ENCODE data around the gene STRIP2.
"Not testable (repeated sequence)": the region's sequence is repeated elsewhere in the genome, so short reads cannot be mapped to it uniquely, and the experiment has no call there.

The STRIP2 gene

DNA sequence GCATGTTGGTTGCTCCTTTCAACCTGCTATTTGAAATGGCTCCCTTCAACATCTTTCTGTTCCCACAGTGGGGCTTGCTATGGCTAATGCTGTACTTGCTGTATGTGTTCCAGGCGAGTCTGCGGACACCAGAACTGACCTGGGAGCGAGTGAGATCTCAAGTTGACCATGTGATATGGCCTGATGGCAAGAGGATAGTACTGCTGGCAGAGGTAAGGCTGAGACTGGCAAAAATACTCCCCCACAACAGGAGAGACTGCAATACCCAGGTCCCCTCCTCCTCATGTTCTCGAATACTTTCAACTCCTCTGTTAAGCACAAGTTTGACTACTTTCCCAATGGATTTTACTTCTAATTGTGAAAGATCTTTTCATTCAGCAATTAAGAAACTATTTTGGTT is 11.5 kb upstream of the STRIP2 start:
- no peak for DNase-seq

DNA sequence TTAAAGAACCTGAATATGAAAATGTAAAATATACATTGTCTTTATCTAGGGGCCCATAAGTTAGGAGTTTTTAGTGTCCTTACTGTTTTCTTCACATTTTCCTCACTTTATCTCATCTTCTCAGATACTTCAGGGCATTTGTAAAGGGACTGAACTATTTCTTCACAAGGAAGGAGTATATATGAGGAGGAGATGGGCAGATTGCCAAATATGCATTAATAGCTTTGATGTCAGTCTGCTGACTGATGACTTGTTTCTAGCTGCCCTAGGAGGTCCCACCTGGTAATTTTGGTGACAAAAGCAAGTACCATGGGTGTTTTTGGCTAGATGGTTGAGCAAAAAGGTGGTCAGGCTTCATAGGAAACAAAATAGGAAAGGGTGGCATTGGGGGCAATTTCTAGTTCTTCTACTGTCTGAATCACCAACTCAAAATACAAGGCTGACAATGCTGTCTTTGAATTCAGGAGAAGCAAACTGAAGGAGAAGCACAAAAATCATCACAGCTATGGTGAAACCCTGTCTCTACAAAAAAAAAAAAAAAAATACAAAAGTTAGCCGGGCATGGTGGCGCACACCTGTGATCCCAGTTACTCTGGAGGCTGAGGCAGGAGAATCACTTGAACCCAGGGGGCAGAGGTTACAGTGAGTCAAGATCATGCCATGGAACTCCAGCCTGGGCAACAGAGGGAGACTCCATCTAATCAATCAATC is 10.4 kb upstream of the STRIP2 start:
- DNase-seq, result no peak

DNA sequence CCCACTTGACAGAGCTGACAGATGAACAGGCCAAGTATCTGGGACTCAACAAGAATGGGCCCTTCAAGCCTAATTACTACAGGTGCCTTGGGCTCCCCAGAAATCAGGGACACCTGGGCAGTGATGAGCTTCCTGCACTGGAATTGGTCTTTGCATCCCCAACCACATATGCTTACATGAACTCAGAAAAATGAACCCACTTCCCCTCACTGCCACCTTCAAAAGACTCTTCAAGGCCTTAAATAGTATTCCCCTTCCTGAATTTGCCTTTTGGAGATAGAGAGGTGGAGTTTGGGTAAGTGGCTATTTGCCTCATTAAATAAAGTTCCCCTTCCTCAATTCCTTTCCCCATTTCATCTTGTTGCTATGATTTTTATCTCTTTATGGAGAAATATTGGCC is 7.8 kb upstream of the STRIP2 start:
- no peak for DNase-seq

DNA sequence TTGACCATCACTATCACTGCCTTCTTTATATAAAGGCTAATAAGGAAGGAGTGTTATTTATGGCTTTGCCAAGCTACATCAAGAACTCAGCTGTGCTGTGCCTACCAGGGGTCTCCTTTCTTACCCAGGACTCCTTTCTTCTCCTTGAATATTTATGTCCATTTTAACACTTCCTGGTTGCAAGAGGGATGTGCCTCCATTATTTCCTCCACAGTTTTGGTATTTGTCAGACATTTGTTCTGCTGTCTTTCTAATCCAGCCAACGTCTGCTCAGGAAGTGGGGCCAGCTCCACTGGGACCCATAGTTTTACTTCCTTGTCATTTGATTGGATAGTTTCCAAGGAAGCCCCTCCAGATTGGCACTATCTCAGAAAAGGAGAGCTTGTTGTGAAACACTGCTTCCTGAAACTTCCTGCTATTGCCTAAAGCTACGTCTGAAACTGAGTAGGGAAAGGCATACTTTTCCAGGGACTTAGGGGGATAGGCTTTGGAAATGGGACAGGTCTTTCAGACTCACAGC is 6.6 kb upstream of the STRIP2 start:
- no peak for DNase-seq

DNA sequence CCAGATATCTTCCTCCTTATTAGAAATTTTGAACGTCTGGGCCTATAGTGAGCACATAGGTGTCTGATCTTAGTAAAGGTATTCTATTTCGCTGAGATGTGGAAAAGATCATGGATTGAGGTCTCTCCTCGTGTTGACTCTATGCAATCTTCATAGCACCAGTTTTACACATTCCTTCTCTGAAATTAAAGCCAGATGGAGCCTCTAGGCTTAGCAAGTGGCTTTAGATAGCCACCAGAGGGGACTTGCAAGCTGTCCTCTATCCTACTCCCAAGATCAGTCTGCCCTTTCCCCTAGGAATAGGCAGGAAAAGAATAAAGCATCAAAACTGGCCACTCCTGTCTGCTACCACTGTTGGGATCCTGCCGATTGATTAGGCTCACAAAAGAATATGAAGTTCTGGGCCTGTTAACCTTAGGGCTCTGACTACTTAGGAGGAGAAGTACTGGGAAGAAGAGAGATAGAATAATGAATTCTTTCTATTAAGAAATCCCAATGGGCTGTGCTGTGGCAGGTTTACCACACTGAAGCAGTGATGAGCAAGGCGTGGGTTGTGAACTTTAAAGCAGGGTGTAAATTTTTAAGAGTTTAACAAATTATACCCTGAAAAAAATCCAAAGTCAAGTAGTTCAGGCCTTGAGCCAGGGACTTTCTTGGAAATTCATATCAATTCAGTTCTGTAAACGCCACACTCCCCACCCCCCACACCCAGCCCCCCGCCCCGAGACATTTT is 2.2 kb upstream of the STRIP2 start:
- no peak for DNase-seq

DNA sequence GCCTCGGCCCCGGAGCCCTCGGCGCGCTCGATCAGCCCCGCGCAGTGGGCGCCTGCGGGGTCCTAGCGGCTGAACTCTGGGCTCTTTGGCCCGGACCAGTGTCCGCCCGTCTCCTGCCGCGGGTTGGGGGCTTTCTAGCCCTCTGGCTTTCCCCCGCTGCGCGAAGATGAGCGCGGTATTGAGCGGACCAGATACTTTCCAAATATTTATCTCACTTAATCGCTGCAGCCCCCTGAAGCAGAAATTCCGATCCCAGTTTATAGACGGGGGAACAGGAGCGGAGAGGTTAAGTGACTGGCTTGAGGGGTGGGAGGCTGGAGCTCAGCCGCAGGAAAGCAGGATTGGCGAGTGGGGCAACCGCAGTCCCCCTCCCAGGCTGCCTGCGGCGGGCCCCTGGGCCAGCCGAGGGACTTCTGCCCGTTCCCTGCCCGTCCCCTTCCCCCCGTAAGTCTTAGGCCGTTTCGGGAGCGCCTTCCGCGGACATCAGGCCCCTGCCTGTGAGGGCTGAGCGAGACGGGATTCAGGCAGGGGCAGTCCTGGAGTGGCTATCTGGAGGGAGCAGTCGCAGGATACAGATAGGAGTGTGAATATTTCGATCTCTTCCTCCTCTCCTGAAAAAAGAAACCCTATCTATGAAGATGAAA is 565 bp downstream of the STRIP2 start:
- no peak for DNase-seq

DNA sequence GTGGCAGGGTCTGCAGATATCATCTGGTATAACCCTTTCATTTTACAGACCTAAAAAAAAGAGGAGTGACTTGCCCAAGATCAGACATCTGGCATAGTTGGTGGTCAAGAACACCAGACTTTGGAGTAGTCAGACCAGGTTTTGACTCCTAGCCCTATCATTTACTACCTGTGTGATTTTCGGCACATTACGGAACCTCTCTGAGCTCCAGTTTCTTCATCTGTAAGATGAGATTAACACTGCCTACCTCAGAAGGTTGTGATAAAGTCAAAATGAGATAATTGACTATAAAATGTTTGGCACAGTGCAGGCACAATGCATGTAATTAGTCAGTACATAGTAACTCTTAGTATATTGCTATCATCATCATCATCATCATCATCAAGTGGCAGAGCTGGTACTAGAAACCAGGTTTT is 1.2 kb downstream of the STRIP2 start:
- DNase-seq, result no peak

DNA sequence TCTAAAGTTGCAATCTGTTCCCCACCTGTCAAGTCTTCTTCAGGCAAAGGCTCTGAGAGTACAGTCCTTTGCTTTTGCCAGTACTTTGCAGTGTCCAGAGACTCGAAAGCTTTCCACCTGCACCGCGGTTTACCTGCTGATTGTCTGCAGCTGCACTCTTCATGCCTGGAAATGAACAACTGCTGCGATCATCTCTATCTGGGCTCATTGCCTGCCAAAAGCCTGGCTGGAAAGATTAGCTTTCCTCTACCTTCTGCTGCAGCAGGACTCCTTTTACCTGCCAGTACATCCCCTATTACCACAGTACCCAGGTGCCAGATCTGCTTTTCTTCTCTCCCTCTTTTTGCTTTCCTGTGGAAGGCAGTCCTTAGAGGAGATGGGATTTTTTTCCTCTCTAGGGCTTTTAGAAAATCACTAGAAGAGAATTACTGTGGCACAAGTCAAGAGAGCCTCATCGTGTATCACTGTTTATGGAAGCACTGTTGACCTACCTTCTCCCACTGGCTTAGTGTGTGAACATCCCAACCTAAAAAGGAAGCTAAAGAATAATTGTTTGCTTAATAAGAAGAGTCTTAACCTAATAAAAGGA is 2.2 kb downstream of the STRIP2 start:
- no peak for DNase-seq

DNA sequence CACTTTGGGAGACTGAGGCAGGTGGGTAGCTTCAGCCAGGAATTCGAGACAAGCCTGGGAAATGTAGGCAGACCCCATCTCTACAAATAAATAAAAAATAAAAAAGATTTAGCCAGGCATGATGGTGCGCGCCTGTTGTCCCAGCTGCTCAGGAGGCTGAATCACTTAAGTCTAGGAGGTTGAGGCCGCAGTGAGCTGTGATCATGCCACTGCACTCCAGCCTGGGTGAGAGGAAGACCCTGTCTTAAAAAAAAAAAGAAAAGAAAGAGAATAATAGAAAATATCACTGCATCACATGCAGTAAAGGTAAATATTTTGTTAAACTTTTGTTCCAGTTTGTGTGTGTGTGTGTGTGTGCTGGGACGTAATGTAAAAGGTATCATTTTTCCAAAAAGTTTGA is 3.0 kb downstream of the STRIP2 start:
- DNase-seq, result no peak

DNA sequence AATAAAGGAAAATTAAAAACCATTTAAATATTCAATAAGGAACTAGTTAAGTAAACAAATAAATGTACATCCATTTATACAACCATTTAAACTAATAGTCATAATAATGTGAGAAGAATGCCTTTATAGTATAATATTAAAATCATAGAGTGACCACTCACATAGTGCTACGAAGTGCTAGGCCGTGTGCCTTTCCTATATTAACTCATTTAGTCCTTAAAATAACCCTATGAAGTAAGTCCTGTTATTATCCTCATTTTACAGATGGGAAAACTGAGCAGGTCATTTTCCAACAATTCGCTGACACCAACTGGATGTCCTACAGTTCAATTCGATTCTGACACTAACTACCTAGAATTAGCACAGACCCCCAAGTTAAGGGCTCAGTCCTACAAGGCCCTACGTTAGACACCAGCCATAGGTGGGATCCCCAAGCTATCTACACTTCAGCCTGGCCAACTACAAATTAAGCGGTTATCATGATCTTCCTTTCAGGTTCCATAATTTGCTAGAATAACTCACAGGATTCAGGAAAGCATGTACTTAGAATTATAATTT is 4.1 kb downstream of the STRIP2 start:
- DNase-seq, result no peak

DNA sequence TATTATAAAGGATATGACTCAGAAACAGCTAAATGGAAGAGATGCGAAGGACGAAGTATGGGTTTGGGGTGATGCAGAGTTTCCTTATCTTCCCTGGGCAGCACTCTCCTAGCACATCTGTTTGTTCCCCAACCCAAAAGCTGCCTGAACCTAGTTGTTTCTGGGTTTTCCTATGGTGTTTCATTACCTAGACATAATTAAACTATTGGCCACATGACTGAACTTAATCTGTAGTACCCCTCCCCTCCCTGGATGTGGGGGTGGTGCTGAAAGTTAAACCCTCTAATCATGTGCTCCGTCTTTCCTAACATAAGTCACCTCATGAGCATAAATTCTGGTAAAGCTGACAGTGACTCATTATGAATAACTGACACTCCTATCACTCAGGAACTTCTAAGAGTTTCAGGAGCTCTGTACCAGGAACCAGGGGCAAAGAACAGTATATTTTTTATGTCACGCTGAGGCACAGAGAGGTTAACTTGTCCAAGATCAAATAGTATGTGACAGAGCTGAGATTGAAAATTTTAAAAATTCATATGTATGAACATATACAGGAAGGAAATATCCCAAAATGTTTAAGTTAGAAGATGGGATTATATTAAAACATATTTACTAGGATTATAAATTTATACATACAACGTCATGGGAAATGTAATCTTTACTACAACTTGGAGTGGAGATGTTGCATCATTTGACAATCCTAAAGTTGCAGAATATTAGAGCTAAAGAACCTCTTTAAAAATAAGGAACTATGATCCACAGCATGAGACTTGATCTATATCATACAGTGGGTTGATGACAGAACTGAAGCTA is 4.8 kb downstream of the STRIP2 start:
- peak; percentile 20 to 23 for DNase-seq

DNA sequence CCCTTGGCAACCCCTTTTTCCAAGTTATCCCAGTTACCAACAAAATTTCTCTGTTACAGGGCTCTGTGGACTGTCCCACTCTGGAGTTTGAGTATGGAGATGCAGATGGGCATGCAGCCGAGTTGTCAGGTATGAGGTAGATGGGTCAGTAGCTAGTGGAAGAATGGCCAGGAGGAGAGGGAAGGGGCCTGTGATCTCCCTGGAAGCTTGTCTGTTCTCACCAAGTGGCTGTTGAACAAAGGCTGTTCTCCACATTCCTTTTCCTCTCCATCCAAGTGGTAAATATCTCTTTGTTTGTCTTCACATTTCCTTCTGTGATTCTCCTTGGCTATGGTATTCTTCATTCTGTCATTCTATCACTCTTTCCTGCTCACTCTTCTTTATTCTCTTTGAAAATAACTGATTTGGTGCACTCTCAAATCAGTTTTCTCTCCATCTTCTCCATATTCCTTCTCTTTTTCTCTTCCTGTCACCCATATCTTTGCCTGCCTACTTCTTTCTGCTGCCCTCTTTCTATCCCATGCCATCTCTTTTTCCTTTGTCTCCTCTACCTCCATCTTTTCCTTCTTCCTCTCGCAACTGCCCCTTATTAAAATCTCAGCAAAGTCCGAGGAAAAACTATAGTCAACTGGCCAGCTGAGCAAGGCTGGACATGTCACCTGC is 5.9 kb downstream of the STRIP2 start:
- no peak for DNase-seq

DNA sequence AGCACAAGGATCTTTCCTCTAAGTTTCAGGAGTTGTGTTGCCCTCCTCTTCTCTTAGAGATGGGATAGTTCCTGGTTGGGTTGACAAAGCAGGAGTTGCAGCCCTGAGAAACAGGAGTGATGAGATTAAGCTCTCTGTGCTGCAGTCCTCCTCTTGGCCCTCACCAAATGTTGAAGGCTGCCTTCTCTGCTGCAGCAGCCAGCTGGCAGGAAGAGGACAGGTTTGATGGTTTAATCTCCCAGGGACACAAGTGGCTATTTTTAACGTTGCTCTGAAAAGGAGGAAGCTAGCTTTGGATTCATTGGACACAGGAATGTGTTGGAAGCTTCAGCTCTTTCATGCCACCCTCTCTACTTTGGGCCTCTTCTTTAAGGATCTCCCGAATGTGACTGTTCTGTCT is 9.4 kb downstream of the STRIP2 start:
- DNase-seq, result no peak

DNA sequence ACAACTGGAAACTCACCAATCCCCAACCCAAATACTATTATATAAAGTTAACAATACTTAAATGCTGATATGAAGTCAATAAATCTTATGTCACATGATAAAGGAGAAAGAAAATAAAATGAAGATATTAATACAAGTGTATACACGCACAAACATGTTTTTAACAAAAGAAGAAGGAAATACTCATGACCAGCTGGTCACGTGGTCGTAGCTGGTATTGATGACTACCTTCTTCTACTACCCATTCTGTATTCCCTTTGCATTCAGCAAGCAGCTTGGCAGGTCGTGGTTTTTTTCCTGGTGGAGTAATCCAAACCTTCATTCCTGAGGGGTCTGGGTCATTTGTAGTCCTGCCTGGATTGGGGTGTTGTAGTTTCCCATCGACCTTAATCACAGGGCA is 10.5 kb downstream of the STRIP2 start:
- not testable (repeated sequence) for DNase-seq

DNA sequence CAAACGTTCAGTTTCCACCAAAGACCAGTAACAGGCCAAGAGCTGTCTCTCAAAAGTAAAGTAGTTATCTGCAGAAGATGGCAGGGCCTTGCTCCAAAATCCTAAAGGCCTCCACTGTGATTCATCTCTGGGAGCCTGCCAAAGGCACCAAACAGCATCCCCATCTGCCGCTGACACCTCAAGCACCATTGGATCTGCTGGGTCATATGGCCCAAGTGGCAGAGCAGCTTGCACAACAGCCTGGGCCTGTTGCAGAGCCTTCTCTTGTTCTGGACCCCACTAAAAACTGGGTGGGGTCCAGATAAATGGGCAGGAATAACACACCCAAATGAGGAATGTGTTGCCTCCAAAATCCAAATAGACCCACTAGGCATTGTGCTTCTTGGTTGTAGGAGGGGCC is 12.7 kb downstream of the STRIP2 start:
- not testable (repeated sequence) for DNase-seq

DNA sequence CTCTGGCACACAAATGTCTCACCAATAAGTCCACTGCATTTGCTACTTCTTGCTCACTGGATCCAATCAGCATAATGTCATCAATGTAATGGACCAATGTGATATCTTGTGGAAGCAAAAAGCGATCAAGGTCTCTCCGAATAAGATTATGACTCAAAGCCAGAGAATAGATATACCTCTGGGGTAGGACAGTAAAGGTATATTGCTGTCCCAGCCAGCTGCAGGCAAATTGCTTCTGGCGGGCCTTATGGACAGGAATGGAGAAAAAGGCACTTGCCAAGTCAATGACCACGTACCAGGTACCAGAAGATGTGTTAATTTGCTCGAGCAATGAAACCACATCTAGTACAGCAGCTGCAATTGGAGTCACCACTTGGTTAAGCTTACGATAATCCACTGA is 13.2 kb downstream of the STRIP2 start:
- not testable (repeated sequence) for DNase-seq

DNA sequence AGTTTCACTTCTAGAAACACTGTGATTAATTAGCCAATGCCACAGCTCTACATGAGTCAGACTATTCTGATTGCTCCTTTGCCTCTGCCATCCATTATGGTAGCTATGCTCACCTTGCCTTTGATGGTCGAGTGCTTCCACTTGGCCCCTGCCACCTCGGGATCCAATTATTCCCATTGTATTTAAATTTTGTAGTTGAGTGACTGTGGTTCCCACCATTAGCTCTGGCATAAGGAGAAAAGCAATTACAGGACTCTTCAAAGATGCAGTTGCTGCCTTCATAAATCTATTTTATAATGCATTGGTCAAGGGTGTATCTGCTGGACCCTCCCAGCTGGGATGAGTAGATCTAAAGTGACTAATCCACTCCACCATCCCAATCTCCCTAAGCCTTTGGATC is 14.4 kb downstream of the STRIP2 start:
- DNase-seq, result not testable (repeated sequence)

DNA sequence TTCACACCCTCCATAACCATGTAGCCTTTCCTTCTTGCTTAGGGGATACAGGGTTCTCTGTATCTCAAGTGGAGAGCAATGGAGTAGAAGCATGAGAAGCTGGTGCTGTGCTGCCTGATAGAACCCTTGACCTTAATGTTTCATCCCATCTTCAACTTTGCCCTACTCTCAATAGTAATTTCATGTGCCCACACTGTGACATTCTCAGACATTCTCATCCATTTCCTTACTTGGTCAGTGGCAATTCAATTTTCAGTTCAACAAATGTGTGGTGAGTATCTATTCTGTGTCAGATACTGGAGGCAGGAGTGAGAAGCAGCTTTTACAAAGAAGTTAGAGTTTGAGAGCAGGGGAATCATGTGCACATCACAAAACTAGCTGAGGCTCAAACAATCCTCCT is 16.1 kb downstream of the STRIP2 start:
- no peak for DNase-seq

DNA sequence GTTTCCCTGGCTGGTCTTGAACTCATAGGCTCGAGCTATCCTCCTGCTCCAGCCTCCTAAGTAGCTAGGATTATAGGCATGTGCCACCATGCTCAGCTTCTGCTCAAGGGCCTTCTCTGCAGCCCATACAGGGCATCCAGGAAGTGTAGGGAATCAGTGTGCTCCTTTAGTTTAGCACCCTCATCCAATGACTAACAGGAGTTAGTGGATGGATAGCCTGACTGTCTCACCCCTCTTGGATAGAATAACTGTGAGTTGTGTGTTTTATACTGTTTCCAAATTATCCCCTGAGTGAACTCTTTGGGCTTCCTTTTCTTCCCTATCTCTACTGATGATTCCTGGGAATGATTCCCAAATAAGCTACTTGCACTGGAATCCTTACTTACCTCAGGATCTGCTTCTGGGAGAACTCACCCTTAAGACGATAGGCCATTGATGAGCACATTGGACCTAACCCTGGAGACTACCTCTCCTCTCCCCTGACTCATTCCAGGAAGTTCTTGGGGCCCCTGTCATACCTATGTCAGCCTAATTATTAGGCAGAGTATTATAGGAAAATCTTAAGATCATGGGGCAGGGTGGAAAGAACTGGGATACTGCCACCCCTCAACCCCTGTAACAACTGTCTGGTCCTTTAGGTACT is 18.5 kb downstream of the STRIP2 start:
- no peak for DNase-seq

DNA sequence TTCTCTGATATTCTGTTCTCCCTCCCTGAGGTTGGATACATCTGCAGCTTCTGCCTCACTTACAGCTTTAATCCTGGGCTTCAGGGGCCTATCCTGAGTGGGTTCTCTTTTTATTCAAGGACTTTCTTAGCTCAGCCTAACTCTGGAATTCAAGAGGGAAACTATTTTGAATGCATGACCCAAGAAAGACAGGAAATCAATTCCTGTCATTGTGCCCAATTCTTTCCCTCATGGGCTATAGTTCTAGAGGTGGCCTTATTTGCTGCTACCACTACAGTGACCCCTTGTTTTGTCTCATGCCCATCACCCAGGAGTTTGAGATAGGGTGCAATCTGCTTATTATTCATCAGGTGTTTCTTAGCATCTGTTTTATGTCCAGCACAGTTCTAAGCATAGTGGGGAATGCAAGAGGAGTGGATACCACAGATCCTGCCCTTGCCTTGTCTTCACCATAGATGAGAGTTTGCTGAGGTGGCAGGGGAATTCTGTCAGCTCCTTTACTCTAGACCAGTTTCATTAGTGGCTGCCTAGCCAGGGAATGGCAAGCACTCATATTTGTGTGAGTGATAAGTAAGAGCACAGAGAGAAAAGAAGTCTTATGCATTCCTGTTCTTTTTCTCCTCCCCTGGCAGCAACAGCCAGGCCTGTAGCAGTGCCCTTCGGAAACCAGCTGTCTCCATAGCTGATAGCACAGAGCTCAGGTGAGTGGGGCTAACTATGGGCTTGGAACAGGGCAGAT is 19.4 kb downstream of the STRIP2 start:
- DNase-seq, result no peak

DNA sequence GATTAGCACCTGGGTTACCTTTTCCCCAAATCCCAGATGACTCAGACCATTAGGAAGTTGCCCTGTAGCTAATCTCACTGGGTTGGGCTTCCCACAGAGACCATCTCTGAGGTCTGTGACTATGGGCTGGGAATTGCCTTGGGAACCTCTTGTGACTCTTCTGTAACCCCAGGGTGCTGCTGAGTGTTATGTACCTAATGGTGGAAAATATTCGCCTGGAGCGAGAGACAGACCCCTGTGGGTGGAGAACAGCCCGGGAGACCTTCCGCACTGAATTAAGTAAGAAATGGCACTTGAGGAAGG is 20.0 kb downstream of the STRIP2 start:
- DNase-seq, result no peak

All from activated CD4-positive, alpha-beta T cell treated with anti-CD3 and anti-CD28 coated beads for 4 hours (primary cell).